Loucy (cell line): ENCODE results near the gene TXNRD2.

Experiments
- H2AFZ ChIP-seq: fragments of 200-600 bp; sonication (generic); 2 replicates; pipeline ENCODE4 v1.6.0; 2016; ENCODE audit warnings: antibody characterized with exemption, mild to moderate bottlenecking, low read length, moderate library complexity
- H3F3A ChIP-seq: fragments of 200-600 bp; 2 replicates; pipeline ENCODE4 v1.6.0; 2016; ENCODE audit warnings: antibody characterized with exemption, low read depth, mild to moderate bottlenecking
- H3K27me3 ChIP-seq: fragments of 200-600 bp; sonication (generic); 2 replicates; pipeline ENCODE4 v1.6.1; 2014; ENCODE audit warnings: low read length, mild to moderate bottlenecking; ENCODE audit not compliant: insufficient read depth, poor library complexity, severe bottlenecking
- H3K36me3 ChIP-seq: fragments of 200-600 bp; sonication (generic); 2 replicates; pipeline ENCODE4 v1.6.1; 2016; ENCODE audit warnings: low read length; ENCODE audit not compliant: insufficient read depth
- H3K4me1 ChIP-seq: fragments of 200-600 bp; sonication (generic); 2 replicates; pipeline ENCODE4 v1.5.1; 2014; ENCODE audit warnings: low read length, mild to moderate bottlenecking; ENCODE audit not compliant: insufficient read depth, poor library complexity, severe bottlenecking
- H3K4me2 ChIP-seq: fragments of 200-600 bp; sonication (generic); 2 replicates; pipeline ENCODE4 v1.6.0; 2014; ENCODE audit warnings: antibody characterized with exemption, low read length, low read depth, mild to moderate bottlenecking; ENCODE audit not compliant: poor library complexity, severe bottlenecking
- H3K4me3 ChIP-seq: fragments of 200-600 bp; sonication (generic); 2 replicates; pipeline ENCODE4 v1.5.1; 2014; ENCODE audit warnings: low read length, mild to moderate bottlenecking, mixed read lengths; ENCODE audit not compliant: poor library complexity, severe bottlenecking
- H3K79me2 ChIP-seq: fragments of 200-600 bp; sonication (generic); 2 replicates; pipeline ENCODE4 v1.6.1; 2014; ENCODE audit warnings: low read length; ENCODE audit not compliant: insufficient read depth
- H3K9ac ChIP-seq: fragments of 200-600 bp; sonication (generic); 2 replicates; pipeline ENCODE4 v1.6.0; 2014; ENCODE audit warnings: mild to moderate bottlenecking, low read depth, low read length, moderate library complexity; ENCODE audit not compliant: poor library complexity, severe bottlenecking
- H3K9me2 ChIP-seq: fragments of 200-600 bp; sonication (generic); replicated peaks from 2 replicates; pipeline ENCODE4 v1.6.1; 2016; ENCODE audit warnings: low read depth, low read length, mixed read lengths
- H3K9me3 ChIP-seq: fragments of 200-600 bp; sonication (generic); 2 replicates; pipeline ENCODE4 v1.6.1; 2014; ENCODE audit warnings: mild to moderate bottlenecking, antibody characterized with exemption, low read length, low read depth; ENCODE audit not compliant: insufficient read depth
- H4K20me1 ChIP-seq: fragments of 200-600 bp; sonication (generic); 2 replicates; pipeline ENCODE4 v1.6.0; 2014; ENCODE audit warnings: antibody characterized with exemption, low read length, mild to moderate bottlenecking; ENCODE audit not compliant: insufficient read depth, poor library complexity, severe bottlenecking
- CTCF ChIP-seq: fragments of 200-600 bp; sonication (generic); conservative IDR thresholded peaks from 2 replicates; pipeline ENCODE4 v1.5.1; 2014; ENCODE audit warnings: mild to moderate bottlenecking, antibody characterized with exemption, low read length
- EZH2phosphoT487 ChIP-seq: fragments of 200-600 bp; IDR thresholded peaks from 2 replicates; pipeline ENCODE4 v1.6.1; 2018; ENCODE audit warnings: antibody characterized with exemption, mild to moderate bottlenecking, moderate library complexity, borderline replicate concordance

Gene TXNRD2

GRCh38 chr22:19905347-19906276 is 36.0 kb downstream of the TXNRD2 start:
- no peaks in the 10 kb centered on the region for H3F3A ChIP-seq
- H3K4me3 ChIP-seq, result no peak overlapping the region
- H3K36me3 ChIP-seq, result no peaks in the 10 kb centered on the region
- H3K9me3 ChIP-seq, result no peaks in the 10 kb centered on the region
- H3K4me2 ChIP-seq, result no peak overlapping the region
- TF ChIP-seq CTCF (no peak), EZH2phosphoT487 (no peak)
- H3K4me1 ChIP-seq, result peaks cover 6% of the 10 kb centered on the region
- no peaks in the 10 kb centered on the region for H3K79me2 ChIP-seq
- H3K9me2 ChIP-seq, result no peaks in the 10 kb centered on the region
- no peak overlapping the region for H2AFZ ChIP-seq
- no peaks in the 10 kb centered on the region for H4K20me1 ChIP-seq
- no peak overlapping the region for H3K9ac ChIP-seq
- no peaks in the 10 kb centered on the region for H3K27me3 ChIP-seq

DNA sequence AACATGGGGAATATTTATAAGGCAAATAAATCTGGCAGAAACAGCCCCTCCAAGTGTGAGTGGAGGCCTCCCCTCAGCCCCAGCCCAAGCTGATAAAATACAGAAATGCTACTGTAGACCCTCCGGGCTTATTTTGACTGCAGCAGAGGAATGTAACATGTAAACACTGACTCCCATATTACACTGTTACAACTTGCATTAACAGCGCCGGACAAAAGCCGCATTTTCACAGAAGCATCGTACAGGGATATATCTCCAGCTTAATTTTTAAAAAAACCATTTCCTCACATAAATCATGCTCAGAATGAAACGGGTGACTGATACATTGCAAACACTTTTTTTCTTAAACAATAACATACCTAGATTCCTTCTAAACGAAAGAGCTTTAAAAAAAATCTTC is 36.7 kb downstream of the TXNRD2 start:
- Histone ChIP-seq H3K4me3 (no peak overlapping the region), H2AFZ (no peak overlapping the region), H3K27me3 (no peaks in the 10 kb centered on the region), H3K9me2 (no peaks in the 10 kb centered on the region), H3K79me2 (no peaks in the 10 kb centered on the region), H3K36me3 (no peaks in the 10 kb centered on the region), H3K4me1 (peaks cover 6% of the 10 kb centered on the region), H4K20me1 (no peaks in the 10 kb centered on the region), H3K9me3 (no peaks in the 10 kb centered on the region), H3K9ac (no peak overlapping the region), H3F3A (no peaks in the 10 kb centered on the region), H3K4me2 (no peak overlapping the region)
- TF ChIP-seq CTCF (no peak), EZH2phosphoT487 (no peak)

DNA sequence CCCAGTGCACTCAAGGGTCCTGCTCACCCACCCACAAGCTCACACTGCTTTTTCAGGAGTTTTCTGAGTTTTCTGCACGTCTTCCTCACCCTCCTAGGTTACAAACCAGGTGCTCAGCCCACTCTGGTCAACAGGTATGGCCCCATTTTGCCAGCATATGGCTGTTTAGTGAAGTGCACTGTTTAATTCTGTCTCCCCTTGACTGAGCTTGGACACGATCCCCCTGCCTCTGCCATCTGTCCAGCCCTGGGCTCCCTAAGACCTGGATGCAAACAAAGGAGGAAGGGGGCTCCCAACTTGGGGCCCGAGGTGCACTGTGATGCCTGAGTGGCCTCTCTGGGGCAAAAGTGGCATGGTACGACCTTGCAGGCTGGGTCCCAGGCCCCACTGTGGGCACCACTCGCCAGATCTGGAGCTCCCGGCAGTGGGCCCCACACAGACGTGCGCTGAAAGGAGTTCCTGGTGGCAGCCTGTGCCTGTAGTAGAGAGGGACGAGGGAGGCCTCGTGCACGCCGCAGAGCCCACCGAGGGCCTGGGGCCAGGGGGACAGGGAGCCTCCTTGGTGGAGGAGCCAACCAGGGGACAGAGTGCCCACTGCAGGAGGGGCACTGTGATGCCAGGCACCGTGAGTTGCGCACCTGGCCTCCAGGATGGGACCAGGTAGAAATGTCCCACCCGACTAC is 37.3 kb downstream of the TXNRD2 start:
- TF ChIP-seq EZH2phosphoT487, result no peak
- no peak for TF ChIP-seq CTCF

More for the DNA sequence above, 37.3 kb downstream of the TXNRD2 start:
- H3K36me3 ChIP-seq, result no peaks in the 10 kb centered on the region
- no peak overlapping the region for H3K4me3 ChIP-seq
- H4K20me1 ChIP-seq, result no peaks in the 10 kb centered on the region
- H3K27me3 ChIP-seq, result no peaks in the 10 kb centered on the region
- H3K4me1 ChIP-seq, result no peaks in the 10 kb centered on the region
- no peak overlapping the region for H3K9ac ChIP-seq
- H3K9me2 ChIP-seq, result no peaks in the 10 kb centered on the region
- no peak overlapping the region for H2AFZ ChIP-seq
- H3K9me3 ChIP-seq, result no peaks in the 10 kb centered on the region
- no peaks in the 10 kb centered on the region for H3F3A ChIP-seq
- no peaks in the 10 kb centered on the region for H3K79me2 ChIP-seq
- H3K4me2 ChIP-seq, result no peak overlapping the region
